H1 (cell line): Measurements from ENCODE around the gene AQP12A.

Experiments used
- ATF2 ChIP-seq: IDR thresholded peaks from 2 replicates; pipeline ENCODE4 v1.6.1; 2012; ENCODE audit warnings: low read length, inconsistent platforms
- CTCF ChIP-seq, 3 experiments: IDR thresholded peaks; 1 replicate in 2 of 3; 2 replicates in 1 of 3; pipeline versions ENCODE4 v1.5.1 to v1.6.1; 2011; ENCODE audit warnings: low read length in 3 of 3, mild to moderate bottlenecking in 3 of 3, inconsistent platforms in 2 of 3, low read depth in 1 of 3, moderate library complexity in 1 of 3; ENCODE audit not compliant: insufficient read depth in 1 of 3; ENCODE audit errors: control extremely low read depth in 1 of 3
- MAX ChIP-seq: IDR thresholded peaks from 2 replicates; pipeline ENCODE4 v1.6.1; 2012; ENCODE audit warnings: inconsistent platforms
- PHF8 ChIP-seq: fragments of 200-600 bp; sonication (generic); conservative IDR thresholded peaks from 2 replicates; pipeline ENCODE4 v1.7.1; 2012; ENCODE audit warnings: low read depth, mild to moderate bottlenecking, inconsistent platforms, low read length, moderate library complexity
- TAF1 ChIP-seq: IDR thresholded peaks from 2 replicates; pipeline ENCODE4 v1.6.1; 2011; ENCODE audit warnings: mild to moderate bottlenecking, low read depth, low read length
- ZNF274 ChIP-seq: IDR thresholded peaks from 2 replicates; pipeline ENCODE4 v1.7.0; 2012; ENCODE audit warnings: low read length, borderline replicate concordance; ENCODE audit errors: extremely low read depth

GRCh38 chr2:240716130-240716798 is 24.6 kb downstream of the AQP12A start:
- no peak for TF ChIP-seq PHF8
- no peak for TF ChIP-seq CTCF (IDR thresholded peaks at IDR 0.05; ENCODE audit: control extremely low read depth in 1 of 3, insufficient read depth in 1 of 3, low read depth in 1 of 3, low read length in 3 of 3)
- no peak for TF ChIP-seq ATF2
- no peak for TF ChIP-seq TAF1
- no peak for TF ChIP-seq ZNF274
- TF ChIP-seq MAX, result no peak
